ENCODE results near the gene EIF2S1.
A peak's percentile ranks its signal among the peaks of the same experiment; 100 is the strongest.
"Not testable (repeated sequence)": the region's sequence is repeated elsewhere in the genome, so short reads cannot be mapped to it uniquely, and the experiment has no call there.

Gene EIF2S1

GRCh38 chr14:67359775-67360469 lies at the start of gene EIF2S1, which contains the start of gene ATP6V1D:
Gene EIF2S1 (plus strand): TSS chr14:67360328. CDS start chr14:67364768, 4,440 bp downstream.
Gene ATP6V1D (minus strand): TSS chr14:67359804. CDS start chr14:67359698, 106 bp downstream.
- peak; percentile 100 for DNase-seq

GRCh38 chr14:67311868-67312267 lies 48.3 kb upstream of the EIF2S1 start:
- no peak for DNase-seq

- no peak for DNase-seq
Observed at GRCh38 chr14:67313153-67313552, 47.0 kb upstream of the EIF2S1 start.

GRCh38 chr14:67317822-67318221 lies 42.3 kb upstream of the EIF2S1 start:
- no peak for DNase-seq

GRCh38 chr14:67319142-67319541 lies 41.0 kb upstream of the EIF2S1 start:
- no peak for DNase-seq

- not testable (repeated sequence) for DNase-seq
Observed at GRCh38 chr14:67329666-67330065, 30.5 kb upstream of the EIF2S1 start.

- no peak for DNase-seq
Observed at GRCh38 chr14:67331368-67332125, 28.6 kb upstream of the EIF2S1 start.

- DNase-seq = no peak
Observed at GRCh38 chr14:67332468-67332867, 27.7 kb upstream of the EIF2S1 start.

GRCh38 chr14:67335781-67336180 lies 24.3 kb upstream of the EIF2S1 start:
- DNase-seq = peak; percentile 24

- not testable (repeated sequence) for DNase-seq
Observed at GRCh38 chr14:67341231-67341630, 18.9 kb upstream of the EIF2S1 start.

- DNase-seq = no peak
Observed at GRCh38 chr14:67343601-67344230, 16.4 kb upstream of the EIF2S1 start.

- no peak for DNase-seq
Observed at GRCh38 chr14:67345583-67345982, 14.5 kb upstream of the EIF2S1 start.

GRCh38 chr14:67352055-67352454 lies 8.1 kb upstream of the EIF2S1 start:
- DNase-seq = no peak

GRCh38 chr14:67357186-67357968 lies 2.8 kb upstream of the EIF2S1 start:
- DNase-seq = no peak

GRCh38 chr14:67357969-67358354 lies 2.2 kb upstream of the EIF2S1 start:
- no peak for DNase-seq

GRCh38 chr14:67358924-67359774 lies 979 bp upstream of the EIF2S1 start:
- DNase-seq = no peak

- no peak for DNase-seq
Observed at GRCh38 chr14:67360470-67361206, 510 bp downstream of the EIF2S1 start.

GRCh38 chr14:67365476-67365875 lies 5.3 kb downstream of the EIF2S1 start:
- DNase-seq = no peak

GRCh38 chr14:67370830-67371229 lies 10.7 kb downstream of the EIF2S1 start:
- no peak for DNase-seq

- DNase-seq = no peak
Observed at GRCh38 chr14:67371247-67372148, 11.4 kb downstream of the EIF2S1 start.
